Gastroesophageal sphincter (tissue), 4 donors: ENCODE data around the gene LLGL2. TPM values are rescaled to one million over a fixed set of nuclear protein-coding genes. Genes with fewer than 3 reads are reported as not detected.
"Not testable (repeated sequence)": the region's sequence is repeated elsewhere in the genome, so short reads cannot be mapped to it uniquely, and the experiment has no call there.

Experiments
- ATAC-seq: fragments of 150-250 bp; one replicate; pipeline ENCODE4 v1.9.1; 2016; ENCODE audit warnings: mild to moderate bottlenecking, moderate library complexity
- H3K27ac ChIP-seq, 4 donors: fragments of 200-600 bp; sonication (generic) in 3 of 4; 1 replicate in 3 of 4; 2 replicates in 1 of 4; pipeline ENCODE4 v1.5.1; 2016 to 2019
- H3K27me3 ChIP-seq: fragments of 200-600 bp; sonication (generic); one replicate; pipeline ENCODE4 v1.5.1; 2019
- H3K36me3 ChIP-seq, 2 donors: fragments of 200-600 bp; sonication (generic); one replicate each; pipeline ENCODE4 v1.5.1; 2019; ENCODE audit warnings: control low read depth in 1 of 2
- H3K4me1 ChIP-seq, 3 donors: fragments of 200-600 bp; sonication (generic); 1 replicate in 2 of 3; 2 replicates in 1 of 3; pipeline ENCODE4 v1.5.1; 2016 to 2019; ENCODE audit warnings: control low read depth in 2 of 3
- H3K4me3 ChIP-seq, 2 donors: fragments of 200-600 bp; sonication (generic); one replicate each; pipeline ENCODE4 v1.5.1; 2019; ENCODE audit warnings: mild to moderate bottlenecking in 1 of 2, moderate library complexity in 1 of 2
- H3K9me3 ChIP-seq, 3 donors: fragments of 200-600 bp; sonication (generic); one replicate each; pipeline ENCODE4 v1.5.1; 2017 to 2019; ENCODE audit warnings: control low read depth in 2 of 3
- CTCF ChIP-seq, 4 experiments: fragments of 200-600 bp in 2 of 4; fragments of 450-650 bp in 2 of 4; sonication (generic) in 1 of 4; IDR thresholded peaks; one replicate each; pipeline ENCODE4 v1.5.1; 2017 to 2019; ENCODE audit warnings: antibody characterized with exemption in 4 of 4, mild to moderate bottlenecking in 2 of 4, moderate library complexity in 2 of 4
- EP300 ChIP-seq: sonication (generic); formaldehyde crosslinking; IDR thresholded peaks from one replicate; pipeline ENCODE4 v1.6.1; 2017; ENCODE audit warnings: antibody characterized with exemption, mild to moderate bottlenecking
- POLR2A ChIP-seq, 2 donors: fragments of 450-650 bp; IDR thresholded peaks; one replicate each; pipeline ENCODE4 v1.6.1; 2017; ENCODE audit warnings: antibody characterized with exemption in 2 of 2, mild to moderate bottlenecking in 2 of 2, moderate library complexity in 1 of 2
- POLR2AphosphoS5 ChIP-seq: sonication (generic); formaldehyde crosslinking; IDR thresholded peaks from one replicate; pipeline ENCODE4 v1.6.1; 2017; ENCODE audit warnings: antibody characterized with exemption
- WGBS, 2 donors: methylation state at CpG; one replicate each; pipeline ENCODE4 v1.1.5; 2018; ENCODE audit warnings: low coverage in 1 of 2; 5-methylcytosine and 5-hydroxymethylcytosine counted together
- total RNA-seq, 4 donors: library from RNA; depleted of rRNA; stranded (reverse); fragments of >200 nt; gene quantifications; one replicate each; pipeline ENCODE4 v1.1.0, GENCODE V29; 2016

Gene LLGL2
- total RNA-seq, 4 donors from 2014 or later: 2.3 to 7.9 (median 5.8) TPM

- H3K27ac ChIP-seq: no peak overlapping the region
- no peaks in the 10 kb centered on the region for H3K36me3 ChIP-seq
- no peaks in the 10 kb centered on the region for H3K27me3 ChIP-seq
- no peak overlapping the region for H3K4me3 ChIP-seq
- 65% methylated on average over 4 of the region's 10 CpGs; no CpG with 5 or more reads in 1 of the 2 donors for WGBS, 2 donors
- TF ChIP-seq CTCF (IDR thresholded peaks at IDR 0.05): no peak
- no peak for TF ChIP-seq POLR2AphosphoS5
- TF ChIP-seq EP300: no peak
- TF ChIP-seq POLR2A (IDR thresholded peaks at IDR 0.05): no peak
- H3K4me1 ChIP-seq: no peaks in the 10 kb centered on the region
- H3K9me3 ChIP-seq: no peaks in the 10 kb centered on the region
- ATAC-seq: no peak
Observed at GRCh38 chr17:75575197-75575596, 49.7 kb downstream of the LLGL2 start.

GRCh38 chr17:75575728-75576127, 50.2 kb downstream of the LLGL2 start:
- TF ChIP-seq POLR2AphosphoS5 (no peak), EP300 (no peak), CTCF (IDR thresholded peaks at IDR 0.05) (no peak), POLR2A (IDR thresholded peaks at IDR 0.05) (no peak)
- ATAC-seq: no peak
- WGBS, 2 donors: 72 to 92% methylated on average over 7 to 8 of the region's 11 CpGs

GRCh38 chr17:75576661-75577060, 51.2 kb downstream of the LLGL2 start:
- no peaks in the 10 kb centered on the region for H3K27me3 ChIP-seq
- H3K36me3 ChIP-seq: no peaks in the 10 kb centered on the region
- TF ChIP-seq POLR2AphosphoS5 (no peak), CTCF (IDR thresholded peaks at IDR 0.05) (no peak), EP300 (no peak), POLR2A (IDR thresholded peaks at IDR 0.05) (no peak)
- no peak overlapping the region for H3K4me3 ChIP-seq
- no peak for ATAC-seq
- no peaks in the 10 kb centered on the region for H3K4me1 ChIP-seq
- H3K9me3 ChIP-seq: no peaks in the 10 kb centered on the region
- H3K27ac ChIP-seq: no peak overlapping the region
- 80 to 93% methylated on average over 3 to 12 of the region's 15 CpGs for WGBS, 2 donors

More at GRCh38 chr17:75575728-75576127, 50.2 kb downstream of the LLGL2 start:
- no peak overlapping the region for H3K4me3 ChIP-seq
- no peaks in the 10 kb centered on the region for H3K4me1 ChIP-seq
- no peaks in the 10 kb centered on the region for H3K27me3 ChIP-seq
- no peaks in the 10 kb centered on the region for H3K36me3 ChIP-seq
- H3K27ac ChIP-seq: no peak overlapping the region
- no peaks in the 10 kb centered on the region for H3K9me3 ChIP-seq

- not testable (repeated sequence) for H3K27me3 ChIP-seq, H3K36me3 ChIP-seq, H3K4me1 ChIP-seq, H3K4me3 ChIP-seq, H3K27ac ChIP-seq, H3K9me3 ChIP-seq, ATAC-seq
- TF ChIP-seq POLR2A (IDR thresholded peaks at IDR 0.05): peak in 1 of 2 donors; percentile 22
- WGBS, 2 donors: 69 to 79% methylated on average over 4 to 9 of the region's 23 CpGs
Observed at GRCh38 chr17:75581121-75581725, 55.7 kb downstream of the LLGL2 start.

GRCh38 chr17:75583197-75583596, 57.7 kb downstream of the LLGL2 start:
- H3K4me1 ChIP-seq: peaks cover 0 to 13% (median 5%) of the 10 kb centered on the region in 3 donors
- H3K27me3 ChIP-seq: peaks cover 13% of the 10 kb centered on the region
- not testable (repeated sequence) for H3K9me3 ChIP-seq, H3K36me3 ChIP-seq, H3K4me3 ChIP-seq, ATAC-seq, H3K27ac ChIP-seq
- WGBS, 2 donors: 85 to 88% methylated on average over 4 to 5 of the region's 6 CpGs

- Histone ChIP-seq H3K4me1 (peaks cover 0 to 26% (median 5%) of the 10 kb centered on the region in 3 donors), H3K4me3 (no peak overlapping the region), H3K27me3 (peaks cover 14% of the 10 kb centered on the region), H3K36me3 (no peaks in the 10 kb centered on the region), H3K9me3 (no peaks in the 10 kb centered on the region), H3K27ac (no peak overlapping the region)
- no peak for ATAC-seq
- TF ChIP-seq POLR2A (IDR thresholded peaks at IDR 0.05) (no peak), CTCF (IDR thresholded peaks at IDR 0.05) (no peak), POLR2AphosphoS5 (no peak), EP300 (no peak)
- WGBS, 2 donors: 100% methylated on average over 1 of the region's 7 CpGs; no CpG with 5 or more reads in 1 of the 2 donors
Observed at GRCh38 chr17:75584849-75585175, 59.3 kb downstream of the LLGL2 start.
